Lower lobe of right lung (tissue), 2 donors: ENCODE measurements around the gene PACSIN2. TPM values are rescaled to one million over a fixed set of nuclear protein-coding genes. Genes with fewer than 3 reads are reported as not detected.
"Not testable (repeated sequence)": the region's sequence is repeated elsewhere in the genome, so short reads cannot be mapped to it uniquely, and the experiment has no call there.

Experiments used
- ATAC-seq, 2 donors: fragments of 200-7000 bp; cut with Tn5 transposase; one replicate each; pipeline ENCODE4 v1.9.1; 2020 to 2022; ENCODE audit warnings: mild to moderate bottlenecking in 2 of 2, moderate library complexity in 2 of 2
- DNase-seq: peaks from one replicate; pipeline ENCODE4 v3.0.0-alpha.2; 2020
- H3K27ac ChIP-seq: fragments of 200-600 bp; one replicate; pipeline ENCODE4 v1.8.0; 2022
- H3K27me3 ChIP-seq: fragments of 200-600 bp; one replicate; pipeline ENCODE4 v1.8.0; 2022; ENCODE audit warnings: low read depth
- H3K36me3 ChIP-seq: fragments of 200-600 bp; one replicate; pipeline ENCODE4 v1.8.0; 2022; ENCODE audit warnings: mild to moderate bottlenecking
- H3K4me1 ChIP-seq: fragments of 200-600 bp; one replicate; pipeline ENCODE4 v1.8.0; 2022
- H3K4me3 ChIP-seq: fragments of 200-600 bp; one replicate; pipeline ENCODE4 v1.8.0; 2022; ENCODE audit warnings: mild to moderate bottlenecking
- H3K9me3 ChIP-seq: fragments of 200-600 bp; one replicate; pipeline ENCODE4 v1.8.0; 2022
- intact Hi-C: fragments of 100-400 bp; cut with DNase I; formaldehyde crosslinking; loops from one replicate; pipeline ENCODE4 v1.11.0; 2022
- total RNA-seq: library from RNA; stranded (reverse); fragmentation: NEBNext Ultra II Directional; extraction: Animal tissue kit (Norgen Biotek cat#: 25700); gene quantifications from one replicate; pipeline ENCODE4 v1.2.1, GENCODE V29; 2021
- TF ChIP-seq, protein P1 (sequence below): fragments of 200-600 bp; IDR thresholded peaks from one replicate; pipeline ENCODE4 v1.8.0; 2022; ENCODE audit warnings: antibody characterized with exemption, mild to moderate bottlenecking
- donor health status: DM: no; HTN: yes; CAD: no; lungs with severe emphysema.

Gene PACSIN2
- total RNA-seq, 1 donor from 2014 or later = 104 TPM

- Histone ChIP-seq H3K4me1 (peaks cover 67% of the 10 kb centered on the region), H3K36me3 (no peaks in the 10 kb centered on the region), H3K27me3 (no peaks in the 10 kb centered on the region), H3K4me3 (peak overlapping the region; percentile 32), H3K9me3 (no peaks in the 10 kb centered on the region), H3K27ac (peak overlapping the region; percentile 80)
- intact Hi-C loops = no loop called here
- no peak for ATAC-seq
- TF ChIP-seq, protein P1, sequence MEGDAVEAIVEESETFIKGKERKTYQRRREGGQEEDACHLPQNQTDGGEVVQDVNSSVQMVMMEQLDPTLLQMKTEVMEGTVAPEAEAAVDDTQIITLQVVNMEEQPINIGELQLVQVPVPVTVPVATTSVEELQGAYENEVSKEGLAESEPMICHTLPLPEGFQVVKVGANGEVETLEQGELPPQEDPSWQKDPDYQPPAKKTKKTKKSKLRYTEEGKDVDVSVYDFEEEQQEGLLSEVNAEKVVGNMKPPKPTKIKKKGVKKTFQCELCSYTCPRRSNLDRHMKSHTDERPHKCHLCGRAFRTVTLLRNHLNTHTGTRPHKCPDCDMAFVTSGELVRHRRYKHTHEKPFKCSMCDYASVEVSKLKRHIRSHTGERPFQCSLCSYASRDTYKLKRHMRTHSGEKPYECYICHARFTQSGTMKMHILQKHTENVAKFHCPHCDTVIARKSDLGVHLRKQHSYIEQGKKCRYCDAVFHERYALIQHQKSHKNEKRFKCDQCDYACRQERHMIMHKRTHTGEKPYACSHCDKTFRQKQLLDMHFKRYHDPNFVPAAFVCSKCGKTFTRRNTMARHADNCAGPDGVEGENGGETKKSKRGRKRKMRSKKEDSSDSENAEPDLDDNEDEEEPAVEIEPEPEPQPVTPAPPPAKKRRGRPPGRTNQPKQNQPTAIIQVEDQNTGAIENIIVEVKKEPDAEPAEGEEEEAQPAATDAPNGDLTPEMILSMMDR = no peak
- no peak for DNase-seq
Observed at GRCh38 chr22:42958937-42959336, 56.0 kb downstream of the PACSIN2 start.

DNA sequence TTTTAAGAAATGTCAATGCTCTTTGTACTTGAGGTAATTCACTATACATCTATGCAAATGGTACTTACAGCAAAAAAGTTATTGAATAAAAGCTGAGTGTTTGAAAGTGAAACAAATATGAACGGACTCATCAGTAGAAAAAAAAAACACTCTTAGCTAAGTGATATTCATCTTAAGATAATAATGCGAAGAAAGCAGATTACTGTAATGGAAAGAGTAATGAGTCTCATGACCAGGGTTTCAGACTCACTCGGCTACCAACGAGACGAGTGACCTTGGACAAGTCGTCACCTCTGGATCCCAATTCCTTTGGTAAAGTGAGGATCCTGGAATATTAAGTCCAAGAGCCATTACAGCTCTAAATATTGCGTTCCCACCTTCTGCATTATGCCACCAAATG, 57.0 kb downstream of the PACSIN2 start:
- peaks cover 65% of the 10 kb centered on the region for H3K4me1 ChIP-seq
- no peaks in the 10 kb centered on the region for H3K9me3 ChIP-seq
- DNase-seq (no peak), ATAC-seq (no peak)
- H3K27ac ChIP-seq = peak overlapping the region; percentile 80
- TF ChIP-seq, protein P1 = no peak
- H3K27me3 ChIP-seq = no peaks in the 10 kb centered on the region
- H3K4me3 ChIP-seq = no peak overlapping the region
- H3K36me3 ChIP-seq = no peaks in the 10 kb centered on the region
- intact Hi-C loops = no loop called here

DNA sequence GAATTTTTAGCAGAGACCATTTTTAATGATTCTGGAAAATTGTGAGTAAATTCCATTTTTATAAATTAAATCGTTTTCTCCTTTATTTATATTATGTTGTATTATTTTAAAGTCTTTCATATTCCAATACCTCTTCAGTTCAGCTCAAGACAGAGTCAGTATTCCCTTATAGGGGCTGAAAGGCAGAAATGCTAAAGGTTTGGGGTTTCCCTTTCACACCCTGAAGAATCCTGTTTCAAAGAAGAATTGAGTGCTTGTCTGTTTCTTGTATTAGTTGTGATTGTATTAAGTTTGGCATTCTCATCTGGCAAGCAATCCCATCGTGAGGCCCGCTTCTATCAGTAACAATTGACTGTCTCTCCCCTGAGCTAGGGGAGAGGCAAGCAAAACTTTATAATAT, 57.4 kb downstream of the PACSIN2 start:
- DNase-seq (no peak), ATAC-seq (no peak)
- no peak overlapping the region for H3K27ac ChIP-seq
- intact Hi-C loops = no loop called here
- no peak overlapping the region for H3K4me3 ChIP-seq
- TF ChIP-seq, protein P1 = no peak
- no peaks in the 10 kb centered on the region for H3K27me3 ChIP-seq
- H3K9me3 ChIP-seq = no peaks in the 10 kb centered on the region
- H3K4me1 ChIP-seq = peaks cover 62% of the 10 kb centered on the region
- H3K36me3 ChIP-seq = no peaks in the 10 kb centered on the region

DNA sequence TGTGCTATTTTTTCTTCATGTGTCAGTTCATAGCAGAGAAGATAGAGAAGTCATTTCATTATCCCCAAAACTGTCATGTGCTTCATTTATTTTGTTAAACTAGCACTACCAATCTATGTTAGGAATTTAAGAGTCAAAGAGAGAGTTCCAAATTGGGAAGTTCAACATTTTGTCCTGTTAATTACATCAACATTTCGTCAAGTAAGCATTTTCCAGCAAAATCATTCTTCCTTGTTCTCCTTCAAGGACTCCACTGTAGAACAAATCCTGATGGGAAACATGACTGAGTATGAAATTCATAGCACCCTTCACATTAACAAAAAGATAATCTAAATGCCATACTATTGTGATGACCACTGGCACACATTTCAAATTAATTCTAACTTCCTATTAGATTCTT, 59.1 kb downstream of the PACSIN2 start:
- H3K27me3 ChIP-seq = no peaks in the 10 kb centered on the region
- no peak overlapping the region for H3K4me3 ChIP-seq
- no peaks in the 10 kb centered on the region for H3K9me3 ChIP-seq
- peaks cover 55% of the 10 kb centered on the region for H3K4me1 ChIP-seq
- intact Hi-C loops = no loop called here
- no peaks in the 10 kb centered on the region for H3K36me3 ChIP-seq
- no peak overlapping the region for H3K27ac ChIP-seq
- TF ChIP-seq, protein P1 = no peak
- no peak for ATAC-seq
- DNase-seq = no peak

- Histone ChIP-seq H3K27ac (no peak overlapping the region), H3K4me1 (peaks cover 53% of the 10 kb centered on the region)
- intact Hi-C loops = no loop called here
Observed at GRCh38 chr22:42955087-42955635, 59.8 kb downstream of the PACSIN2 start.

GRCh38 chr22:42953751-42954150, 61.2 kb downstream of the PACSIN2 start:
- intact Hi-C loops = not testable (repeated sequence)
- H3K4me1 ChIP-seq = peaks cover 45% of the 10 kb centered on the region

More at GRCh38 chr22:42955087-42955635, 59.8 kb downstream of the PACSIN2 start:
- no peaks in the 10 kb centered on the region for H3K27me3 ChIP-seq
- no peak for DNase-seq
- H3K4me3 ChIP-seq = no peak overlapping the region
- H3K9me3 ChIP-seq = no peaks in the 10 kb centered on the region
- no peak for ATAC-seq
- no peaks in the 10 kb centered on the region for H3K36me3 ChIP-seq
- TF ChIP-seq, protein P1 = no peak

More at GRCh38 chr22:42953751-42954150, 61.2 kb downstream of the PACSIN2 start:
- H3K9me3 ChIP-seq, H3K27me3 ChIP-seq, ATAC-seq, H3K27ac ChIP-seq, DNase-seq, H3K36me3 ChIP-seq, H3K4me3 ChIP-seq: not testable (repeated sequence)
